HCT116 (cell line): ENCODE measurements around the gene THRAP3. TPM values are rescaled to one million over a fixed set of nuclear protein-coding genes. Genes with fewer than 3 reads are reported as not detected.

ENCODE experiments used
- ATAC-seq: fragments of 200-7000 bp; cut with Tn5 transposase; 2 replicates; pipeline ENCODE4 v1.9.1; 2020; ENCODE audit warnings: mild to moderate bottlenecking, moderate library complexity
- BruUV-seq: library from RNA; stranded (reverse); fragments of 400-500 nt; replicated peaks from 2 replicates; lab custom pipeline; 2021; lab: Mats Ljungman, UMichigan
- CTCF ChIA-PET: fragments of 300-600 bp; sonication (Branson Sonifier 250); formaldehyde crosslinking; loops from one replicate; lab custom pipeline; 2021; ENCODE audit warnings: antibody characterized with exemption; lab: Charles Lee
- POLR2A ChIA-PET: fragments of 300-600, 350-600 bp; sonication (Branson Sonifier 250); formaldehyde crosslinking; loops from one replicate; lab custom pipeline; 2021; ENCODE audit warnings: antibody characterized with exemption; lab: Charles Lee
- RAD21 ChIA-PET, 2 experiments: fragments of 300-600 bp; sonication (Branson Sonifier 250); formaldehyde crosslinking; loops; one replicate each; lab custom pipeline; 2023; ENCODE audit warnings: low total read pairs in 2 of 2; ENCODE audit not compliant: uncharacterized antibody in 2 of 2, unreplicated experiment in 2 of 2, low non-redundant PET in 1 of 2; lab: Charles Lee
- DNase-seq: peaks from one replicate; pipeline ENCODE4 v3.0.0-alpha.2; 2010; ENCODE audit warnings: low read depth, low spot score
- H2AFZ ChIP-seq: fragments of 200-600 bp; shearing (Covaris generic), sonication (generic); 2 replicates; pipeline ENCODE4 v1.6.1; 2017; ENCODE audit warnings: low read depth, mixed run types, mixed read lengths, antibody characterized with exemption, low read length; ENCODE audit not compliant: poor library complexity, severe bottlenecking
- H3K27ac ChIP-seq: 2 replicates; pipeline ENCODE4 v1.5.1; 2012; ENCODE audit warnings: low read depth, low read length
- H3K27me3 ChIP-seq: fragments of 200-600 bp; sonication (generic); 2 replicates; pipeline ENCODE4 v1.6.1; 2016; ENCODE audit warnings: mixed run types, low read length, mixed read lengths; ENCODE audit not compliant: insufficient read depth
- H3K36me3 ChIP-seq, 2 experiments: fragments of 200-500 bp in 1 of 2; fragments of 200-600 bp in 1 of 2; sonication (Bioruptor generic) in 1 of 2; sonication (generic) in 1 of 2; 2 replicates each; pipeline versions ENCODE4 v1.5.1 to v1.6.1; 2014 to 2016; ENCODE audit warnings: low read length in 2 of 2, inconsistent platforms in 1 of 2, mixed read lengths in 1 of 2, mixed run types in 1 of 2; ENCODE audit not compliant: insufficient read depth in 2 of 2, control insufficient read depth in 1 of 2
- H3K4me1 ChIP-seq, 2 experiments: fragments of 200-600 bp in 1 of 2; sonication (generic) in 1 of 2; 2 replicates each; pipeline versions ENCODE4 v1.5.1 to v1.6.1; 2012 to 2017; ENCODE audit warnings: low read length in 2 of 2, inconsistent platforms in 1 of 2, mild to moderate bottlenecking in 1 of 2, mixed read lengths in 1 of 2, mixed run types in 1 of 2, moderate library complexity in 1 of 2; ENCODE audit not compliant: insufficient read depth in 2 of 2, control insufficient read depth in 1 of 2
- H3K4me2 ChIP-seq: fragments of 200-600 bp; sonication (generic); 2 replicates; pipeline ENCODE4 v1.6.1; 2017; ENCODE audit warnings: mixed run types, low read length, mixed read lengths
- H3K4me3 ChIP-seq, 2 experiments: fragments of 200-600 bp in 1 of 2; sonication (generic) in 1 of 2; replicated peaks in 1 of 2; 2 replicates each; pipeline ENCODE4 v1.5.1; 2011 to 2016; ENCODE audit warnings: low read length in 2 of 2, control low read depth in 1 of 2, low read depth in 1 of 2, mild to moderate bottlenecking in 1 of 2, mixed read lengths in 1 of 2, mixed run types in 1 of 2
- H3K79me2 ChIP-seq: fragments of 200-600 bp; sonication (generic); 2 replicates; pipeline ENCODE4 v1.6.1; 2017; ENCODE audit warnings: mild to moderate bottlenecking, mixed run types, low read length, moderate library complexity, mixed read lengths; ENCODE audit not compliant: insufficient read depth
- H3K9ac ChIP-seq: fragments of 200-600 bp; sonication (generic); 2 replicates; pipeline ENCODE4 v1.6.1; 2016; ENCODE audit warnings: low read length, mixed read lengths
- H3K9me2 ChIP-seq: fragments of 200-600 bp; sonication (generic), shearing (Covaris generic); 2 replicates; pipeline ENCODE4 v1.6.1; 2017; ENCODE audit warnings: mixed run types, mild to moderate bottlenecking, moderate library complexity; ENCODE audit not compliant: insufficient read depth
- H3K9me3 ChIP-seq, 2 experiments: fragments of 200-500 bp in 1 of 2; fragments of 200-600 bp in 1 of 2; sonication (Bioruptor generic) in 1 of 2; sonication (generic) in 1 of 2; 2 replicates each; pipeline ENCODE4 v1.6.1; 2014 to 2017; ENCODE audit warnings: low read length in 2 of 2, mixed read lengths in 2 of 2, inconsistent platforms in 1 of 2, low read depth in 1 of 2, mild to moderate bottlenecking in 1 of 2, mixed run types in 1 of 2, moderate library complexity in 1 of 2; ENCODE audit not compliant: control insufficient read depth in 1 of 2, insufficient read depth in 1 of 2
- H4K20me1 ChIP-seq: fragments of 200-600 bp; sonication (generic), shearing (Covaris generic); 2 replicates; pipeline ENCODE4 v1.6.1; 2017; ENCODE audit warnings: mixed run types, mild to moderate bottlenecking, moderate library complexity; ENCODE audit not compliant: insufficient read depth
- CBX3 ChIP-seq: IDR thresholded peaks from 2 replicates; pipeline ENCODE4 v1.6.1; 2012; ENCODE audit warnings: low read depth
- CEBPB ChIP-seq: IDR thresholded peaks from 2 replicates; pipeline ENCODE4 v1.6.1; 2012; ENCODE audit warnings: low read depth
- EGR1 ChIP-seq: IDR thresholded peaks from 2 replicates; pipeline ENCODE4 v1.6.1; 2012; ENCODE audit warnings: low read depth
- EZH2 ChIP-seq: fragments of 200-600 bp; sonication (generic); IDR thresholded peaks from 2 replicates; pipeline ENCODE4 v1.6.1; 2017; ENCODE audit warnings: antibody characterized with exemption, mixed run types
- EZH2phosphoT487 ChIP-seq: fragments of 200-600 bp; IDR thresholded peaks from 2 replicates; pipeline ENCODE4 v1.6.1; 2018; ENCODE audit warnings: antibody characterized with exemption, borderline replicate concordance
- FOSL1 ChIP-seq: IDR thresholded peaks from 2 replicates; pipeline ENCODE4 v1.6.1; 2012; ENCODE audit warnings: low read depth
- JUND ChIP-seq: IDR thresholded peaks from 2 replicates; pipeline ENCODE4 v1.6.1; 2012
- MAX ChIP-seq: IDR thresholded peaks from 2 replicates; pipeline ENCODE4 v1.6.1; 2012
- POLR2AphosphoS5 ChIP-seq: IDR thresholded peaks from 2 replicates; pipeline ENCODE4 v1.6.1; 2011; ENCODE audit warnings: mild to moderate bottlenecking, low read depth, low read length, moderate library complexity
- SIN3A ChIP-seq: IDR thresholded peaks from 2 replicates; pipeline ENCODE4 v1.6.1; 2012; ENCODE audit warnings: low read depth
- SP1 ChIP-seq: IDR thresholded peaks from 2 replicates; pipeline ENCODE4 v1.6.1; 2012; ENCODE audit warnings: low read depth
- SRF ChIP-seq: IDR thresholded peaks from 2 replicates; pipeline ENCODE4 v1.6.1; 2012; ENCODE audit warnings: low read depth
- TCF7L2 ChIP-seq: IDR thresholded peaks from 2 replicates; pipeline ENCODE4 v1.7.0; 2011; ENCODE audit warnings: borderline replicate concordance, inconsistent platforms; ENCODE audit not compliant: insufficient read depth, insufficient read length; ENCODE audit errors: extremely low read depth
- YY1 ChIP-seq: IDR thresholded peaks from 2 replicates; pipeline ENCODE4 v1.6.1; 2011; ENCODE audit warnings: low read length, low read depth, moderate library complexity, mild to moderate bottlenecking; ENCODE audit not compliant: insufficient replicate concordance; ENCODE audit errors: extremely low read depth
- ZFX ChIP-seq: fragments of 450-650 bp; IDR thresholded peaks from 2 replicates; pipeline ENCODE4 v1.6.1; 2017
- intact Hi-C: fragments of 100-400 bp; cut with micrococcal nuclease; formaldehyde crosslinking; loops from 2 replicates; pipeline ENCODE4 v1.10.0; 2022
- total RNA-seq: library from RNA; stranded (reverse); gene quantifications from one replicate; pipeline ENCODE4 v1.2.1, GENCODE V29; 2021; ENCODE audit not compliant: unreplicated experiment
- TF ChIP-seq, protein P1 (sequence below): IDR thresholded peaks from 2 replicates; pipeline ENCODE4 v1.6.1; 2011; ENCODE audit warnings: mild to moderate bottlenecking, low read length, moderate library complexity; ENCODE audit not compliant: insufficient replicate concordance; ENCODE audit errors: extremely low read depth

THRAP3 gene
- total RNA-seq, 1 experiment from 2014 or later = 144 TPM

GRCh38 chr1:36300526-36300925 lies 76.3 kb downstream of the THRAP3 start:
- Histone ChIP-seq H4K20me1 (no peaks in the 10 kb centered on the region), H2AFZ (no peak overlapping the region), H3K9me3 (no peaks in the 10 kb centered on the region), H3K4me1 (peaks cover 11 to 33% of the 10 kb centered on the region in 2 experiments), H3K9ac (peak overlapping the region; percentile 21; the same call in 1 of the 2 replicates), H3K27me3 (no peaks in the 10 kb centered on the region), H3K9me2 (no peaks in the 10 kb centered on the region), H3K4me3 (no peak overlapping the region), H3K4me2 (peak overlapping the region; percentile 40), H3K79me2 (peaks cover 34% of the 10 kb centered on the region; the same call in 1 of the 2 replicates), H3K27ac (peak overlapping the region; percentile 47; the same call in 1 of the 2 replicates), H3K36me3 (peaks cover 53 to 71% of the 10 kb centered on the region in 2 experiments)
- ATAC-seq (no peak), DNase-seq (no peak)
- CTCF ChIA-PET = interaction anchor here (0.5 to 2.2 kb wide), 16 partner anchors 9 to 201 kb away, joined by 3 to 17 read pairs (median 4); partner anchors contain the start of genes THRAP3 and TRAPPC3
- intact Hi-C loops = no loop called here
- TF ChIP-seq SRF (no peak), FOSL1 (no peak), SIN3A (no peak)
- TF ChIP-seq, protein P1, sequence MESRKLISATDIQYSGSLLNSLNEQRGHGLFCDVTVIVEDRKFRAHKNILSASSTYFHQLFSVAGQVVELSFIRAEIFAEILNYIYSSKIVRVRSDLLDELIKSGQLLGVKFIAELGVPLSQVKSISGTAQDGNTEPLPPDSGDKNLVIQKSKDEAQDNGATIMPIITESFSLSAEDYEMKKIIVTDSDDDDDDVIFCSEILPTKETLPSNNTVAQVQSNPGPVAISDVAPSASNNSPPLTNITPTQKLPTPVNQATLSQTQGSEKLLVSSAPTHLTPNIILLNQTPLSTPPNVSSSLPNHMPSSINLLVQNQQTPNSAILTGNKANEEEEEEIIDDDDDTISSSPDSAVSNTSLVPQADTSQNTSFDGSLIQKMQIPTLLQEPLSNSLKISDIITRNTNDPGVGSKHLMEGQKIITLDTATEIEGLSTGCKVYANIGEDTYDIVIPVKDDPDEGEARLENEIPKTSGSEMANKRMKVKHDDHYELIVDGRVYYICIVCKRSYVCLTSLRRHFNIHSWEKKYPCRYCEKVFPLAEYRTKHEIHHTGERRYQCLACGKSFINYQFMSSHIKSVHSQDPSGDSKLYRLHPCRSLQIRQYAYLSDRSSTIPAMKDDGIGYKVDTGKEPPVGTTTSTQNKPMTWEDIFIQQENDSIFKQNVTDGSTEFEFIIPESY = no peak
- no TSS peak for BruUV-seq
- POLR2A ChIA-PET = interaction anchor here (0.7 to 2.0 kb wide), 3 partner anchors 86 to 150 kb away, joined by 4 to 7 read pairs (median 5); no protein-coding TSS in a partner anchor
- RAD21 ChIA-PET = interaction anchor here (0.6 to 0.8 kb wide), 2 partner anchors 145 to 151 kb away, joined by 3 to 5 read pairs; partner anchors contain the start of genes MAP7D1 (in 1 of the 2) and TRAPPC3 (in 1 of the 2)

DNA sequence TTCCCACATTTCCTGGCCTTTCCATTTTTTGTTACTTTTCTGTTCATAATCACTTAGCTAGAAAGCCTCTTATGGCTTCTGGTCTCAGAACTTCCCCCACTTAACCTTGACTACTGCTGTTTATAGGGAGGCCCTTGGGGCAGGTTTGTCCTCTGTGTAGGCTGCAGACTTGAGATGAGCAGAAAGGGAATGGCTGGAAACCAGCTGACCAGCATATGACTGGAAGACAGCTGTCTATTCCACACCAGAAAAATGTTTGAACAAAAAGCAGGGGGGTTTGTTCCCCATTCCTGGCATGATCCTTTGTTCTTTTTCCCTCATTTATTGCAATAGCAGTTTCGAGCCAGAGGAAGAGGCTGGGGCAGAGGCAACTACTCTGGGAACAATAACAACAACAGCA lies 77.0 kb downstream of the THRAP3 start:
- BruUV-seq = no TSS peak
- Histone ChIP-seq H3K9me2 (no peaks in the 10 kb centered on the region), H3K27ac (no peak overlapping the region), H3K27me3 (no peaks in the 10 kb centered on the region), H4K20me1 (no peaks in the 10 kb centered on the region), H3K4me1 (peaks cover 12 to 40% of the 10 kb centered on the region in 2 experiments), H3K36me3 (peaks cover 50 to 64% of the 10 kb centered on the region in 2 experiments), H3K4me2 (no peak overlapping the region), H3K9me3 (no peaks in the 10 kb centered on the region), H3K4me3 (no peak overlapping the region), H2AFZ (no peak overlapping the region), H3K79me2 (peaks cover 34% of the 10 kb centered on the region; the same call in 1 of the 2 replicates), H3K9ac (no peak overlapping the region)
- intact Hi-C loops = no loop called here
- CTCF ChIA-PET = interaction anchor here (1.2 kb wide), 1 partner anchor 23 kb away, joined by 5 read pairs; no protein-coding TSS in a partner anchor
- no peak for DNase-seq
- RAD21 ChIA-PET = no interaction called here
- ATAC-seq = no peak
- POLR2A ChIA-PET = no interaction called here
- TF ChIP-seq SIN3A = no peak
- TF ChIP-seq EZH2 = no peak
- no peak for TF ChIP-seq POLR2AphosphoS5
- no peak for TF ChIP-seq JUND
- no peak for TF ChIP-seq CBX3
- no peak for TF ChIP-seq CEBPB
- no peak for TF ChIP-seq TCF7L2
- no peak for TF ChIP-seq EZH2phosphoT487
- TF ChIP-seq, protein P1 = no peak
- no peak for TF ChIP-seq SP1
- no peak for TF ChIP-seq YY1
- no peak for TF ChIP-seq FOSL1
- TF ChIP-seq MAX = no peak
- TF ChIP-seq EGR1 = no peak
- no peak for TF ChIP-seq ZFX
